ENCODE data around the gene C3orf20. TPM values are rescaled to one million over a fixed set of nuclear protein-coding genes. Genes with fewer than 3 reads are reported as not detected.

C3orf20 gene
- total RNA-seq, 1 experiment from 2014 or later, result not detected

DNA sequence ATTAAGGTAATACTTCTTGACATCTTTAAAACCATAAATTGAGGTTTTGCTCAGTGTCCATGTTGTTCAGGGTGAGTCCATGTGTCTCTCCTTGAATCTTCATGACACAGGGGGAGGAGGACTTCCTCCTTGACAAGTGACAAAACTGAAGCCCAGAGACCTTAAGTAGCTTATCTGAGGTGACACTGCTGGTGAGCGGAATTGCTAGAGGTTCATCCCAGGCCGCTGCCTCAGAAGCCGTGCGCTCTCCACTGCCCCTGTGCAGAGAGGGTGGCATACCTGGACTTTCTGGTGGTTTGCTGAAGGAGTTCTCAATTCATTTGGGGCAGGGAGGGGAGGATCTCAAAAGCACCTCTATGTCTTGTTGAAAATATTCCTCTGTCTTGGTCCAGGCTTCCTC, 46.5 kb upstream of the C3orf20 start:
- no peaks in the 10 kb centered on the region for H3K9me3 ChIP-seq (ENCODE audit: control insufficient read depth, insufficient read depth, low read depth, low read length)
- DNase-seq (ENCODE audit: low read depth, low spot score), result no peak
- intact Hi-C loops (cut with micrococcal nuclease; ENCODE audit: unreplicated experiment) (no loop called here), in situ Hi-C loops (cut with HindIII; ENCODE audit: low pct_unique_long_range_greater_than_20kb, low sequenced_read_pairs) (no loop called here)
- BruUV-seq (replicated peaks), result no TSS peak
- POLR2A ChIA-PET, result no interaction called here
- no peak overlapping the region for H3K4me3 ChIP-seq (ENCODE audit: low read depth in 2 of 2, low read length in 2 of 2)
- no peaks in the 10 kb centered on the region for H3K4me1 ChIP-seq (ENCODE audit: control insufficient read depth, insufficient read depth, low read length)
- no peaks in the 10 kb centered on the region; the same call in 1 of the 2 replicates for H3K36me3 ChIP-seq (ENCODE audit: control insufficient read depth, insufficient read depth, low read length)
- no peaks in the 10 kb centered on the region for H3K27me3 ChIP-seq (ENCODE audit: control insufficient read depth, insufficient read depth, low read length)
- H3K27ac ChIP-seq (ENCODE audit: low read length), result no peak overlapping the region
- no peak for ATAC-seq
- TF ChIP-seq, protein P1, sequence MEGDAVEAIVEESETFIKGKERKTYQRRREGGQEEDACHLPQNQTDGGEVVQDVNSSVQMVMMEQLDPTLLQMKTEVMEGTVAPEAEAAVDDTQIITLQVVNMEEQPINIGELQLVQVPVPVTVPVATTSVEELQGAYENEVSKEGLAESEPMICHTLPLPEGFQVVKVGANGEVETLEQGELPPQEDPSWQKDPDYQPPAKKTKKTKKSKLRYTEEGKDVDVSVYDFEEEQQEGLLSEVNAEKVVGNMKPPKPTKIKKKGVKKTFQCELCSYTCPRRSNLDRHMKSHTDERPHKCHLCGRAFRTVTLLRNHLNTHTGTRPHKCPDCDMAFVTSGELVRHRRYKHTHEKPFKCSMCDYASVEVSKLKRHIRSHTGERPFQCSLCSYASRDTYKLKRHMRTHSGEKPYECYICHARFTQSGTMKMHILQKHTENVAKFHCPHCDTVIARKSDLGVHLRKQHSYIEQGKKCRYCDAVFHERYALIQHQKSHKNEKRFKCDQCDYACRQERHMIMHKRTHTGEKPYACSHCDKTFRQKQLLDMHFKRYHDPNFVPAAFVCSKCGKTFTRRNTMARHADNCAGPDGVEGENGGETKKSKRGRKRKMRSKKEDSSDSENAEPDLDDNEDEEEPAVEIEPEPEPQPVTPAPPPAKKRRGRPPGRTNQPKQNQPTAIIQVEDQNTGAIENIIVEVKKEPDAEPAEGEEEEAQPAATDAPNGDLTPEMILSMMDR (IDR thresholded peaks at IDR 0.05), result no peak
- TF ChIP-seq SIN3A (IDR thresholded peaks at IDR 0.05; ENCODE audit: borderline replicate concordance, insufficient read depth, low read depth, low read length), result no peak
- TF ChIP-seq POLR2AphosphoS5 (IDR thresholded peaks at IDR 0.05; ENCODE audit: low read depth, low read length), result no peak
- no peak for TF ChIP-seq TCF7L2 (IDR thresholded peaks at IDR 0.05; ENCODE audit: low read depth, low read length)
- TF ChIP-seq, protein P2, sequence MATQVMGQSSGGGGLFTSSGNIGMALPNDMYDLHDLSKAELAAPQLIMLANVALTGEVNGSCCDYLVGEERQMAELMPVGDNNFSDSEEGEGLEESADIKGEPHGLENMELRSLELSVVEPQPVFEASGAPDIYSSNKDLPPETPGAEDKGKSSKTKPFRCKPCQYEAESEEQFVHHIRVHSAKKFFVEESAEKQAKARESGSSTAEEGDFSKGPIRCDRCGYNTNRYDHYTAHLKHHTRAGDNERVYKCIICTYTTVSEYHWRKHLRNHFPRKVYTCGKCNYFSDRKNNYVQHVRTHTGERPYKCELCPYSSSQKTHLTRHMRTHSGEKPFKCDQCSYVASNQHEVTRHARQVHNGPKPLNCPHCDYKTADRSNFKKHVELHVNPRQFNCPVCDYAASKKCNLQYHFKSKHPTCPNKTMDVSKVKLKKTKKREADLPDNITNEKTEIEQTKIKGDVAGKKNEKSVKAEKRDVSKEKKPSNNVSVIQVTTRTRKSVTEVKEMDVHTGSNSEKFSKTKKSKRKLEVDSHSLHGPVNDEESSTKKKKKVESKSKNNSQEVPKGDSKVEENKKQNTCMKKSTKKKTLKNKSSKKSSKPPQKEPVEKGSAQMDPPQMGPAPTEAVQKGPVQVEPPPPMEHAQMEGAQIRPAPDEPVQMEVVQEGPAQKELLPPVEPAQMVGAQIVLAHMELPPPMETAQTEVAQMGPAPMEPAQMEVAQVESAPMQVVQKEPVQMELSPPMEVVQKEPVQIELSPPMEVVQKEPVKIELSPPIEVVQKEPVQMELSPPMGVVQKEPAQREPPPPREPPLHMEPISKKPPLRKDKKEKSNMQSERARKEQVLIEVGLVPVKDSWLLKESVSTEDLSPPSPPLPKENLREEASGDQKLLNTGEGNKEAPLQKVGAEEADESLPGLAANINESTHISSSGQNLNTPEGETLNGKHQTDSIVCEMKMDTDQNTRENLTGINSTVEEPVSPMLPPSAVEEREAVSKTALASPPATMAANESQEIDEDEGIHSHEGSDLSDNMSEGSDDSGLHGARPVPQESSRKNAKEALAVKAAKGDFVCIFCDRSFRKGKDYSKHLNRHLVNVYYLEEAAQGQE (IDR thresholded peaks at IDR 0.05; ENCODE audit: insufficient read depth in 1 of 2, low read depth in 2 of 2, low read length in 1 of 2), result no peak
- CTCF ChIA-PET, result no interaction called here

- no peaks in the 10 kb centered on the region for H3K4me1 ChIP-seq (ENCODE audit: control insufficient read depth, insufficient read depth, low read length)
- no TSS peak for BruUV-seq (replicated peaks)
- ChIA-PET CTCF (no interaction called here), POLR2A (interaction anchor here (0.7 kb wide), 1 partner anchor 40 kb away, joined by 6 read pairs; no protein-coding TSS in a partner anchor)
- in situ Hi-C loops (cut with HindIII; ENCODE audit: low pct_unique_long_range_greater_than_20kb, low sequenced_read_pairs), result no loop called here
- no peak overlapping the region for H3K27ac ChIP-seq (ENCODE audit: low read length)
- intact Hi-C loops (cut with micrococcal nuclease; ENCODE audit: unreplicated experiment), result no loop called here
- ATAC-seq (no peak), DNase-seq (ENCODE audit: low read depth, low spot score) (no peak)
- no peak overlapping the region for H3K4me3 ChIP-seq (ENCODE audit: low read depth in 2 of 2, low read length in 2 of 2)
- no peak for TF ChIP-seq SIN3A (IDR thresholded peaks at IDR 0.05; ENCODE audit: borderline replicate concordance, insufficient read depth, low read depth, low read length)
- TF ChIP-seq, protein P2 (IDR thresholded peaks at IDR 0.05; ENCODE audit: insufficient read depth in 1 of 2, low read depth in 2 of 2, low read length in 1 of 2), result no peak
- TF ChIP-seq, protein P1 (IDR thresholded peaks at IDR 0.05), result no peak
- no peak for TF ChIP-seq POLR2AphosphoS5 (IDR thresholded peaks at IDR 0.05; ENCODE audit: low read depth, low read length)
- no peak for TF ChIP-seq TCF7L2 (IDR thresholded peaks at IDR 0.05; ENCODE audit: low read depth, low read length)
- H3K27me3 ChIP-seq (ENCODE audit: control insufficient read depth, insufficient read depth, low read length), result no peaks in the 10 kb centered on the region
- H3K9me3 ChIP-seq (ENCODE audit: control insufficient read depth, insufficient read depth, low read depth, low read length), result no peaks in the 10 kb centered on the region
- no peaks in the 10 kb centered on the region for H3K36me3 ChIP-seq (ENCODE audit: control insufficient read depth, insufficient read depth, low read length)
Measured at GRCh38 chr3:14630404-14631100, 44.4 kb upstream of the C3orf20 start.
